Vein endothelial cell (primary cell): ENCODE measurements around the gene PRKD1. TPM values are rescaled to one million over a fixed set of nuclear protein-coding genes. Genes with fewer than 3 reads are reported as not detected.

ENCODE experiments used
- small RNA-seq: library from RNA; depleted of rRNA; stranded (forward); fragments of <200 nt; gene quantifications from one replicate; pipeline ENCODE3, GENCODE V24; 2012
- total RNA-seq: library from RNA; depleted of rRNA; stranded (reverse); fragments of >200 nt; gene quantifications from 2 replicates; pipeline ENCODE4 v1.2.3, GENCODE V29; 2012

PRKD1 gene
- total RNA-seq: 5.6 and 8.9 TPM in 2 replicates

GRCh38 chr14:29927376-29928116 lies at the start of gene PRKD1:
Gene PRKD1 (minus strand): TSS chr14:29927847.

Small RNAs within 50 kb of the gene (small RNA-seq; reads per million reads assigned to genes)
- not detected for gene RNU6-1234P
